ENCODE results near the gene HPD. TPM values are rescaled to one million over a fixed set of nuclear protein-coding genes. Genes with fewer than 3 reads are reported as not detected.

The HPD gene
- total RNA-seq, 1 experiment from 2014 or later = not detected

GRCh38 chr12:121813951-121814350 is 44.7 kb downstream of the HPD start:
- Histone ChIP-seq H3K27me3 (ENCODE audit: low read length) (no peaks in the 10 kb centered on the region), H3K9ac (ENCODE audit: low read length) (no peak overlapping the region), H3K4me2 (ENCODE audit: low read length) (peak overlapping the region; percentile 81; the same call in 1 of the 2 replicates), H3K4me1 (ENCODE audit: insufficient read depth, low read length) (peaks cover 28% of the 10 kb centered on the region), H3K27ac (ENCODE audit: low read length) (no peak overlapping the region), H3K36me3 (ENCODE audit: low read depth, low read length) (peaks cover 48% of the 10 kb centered on the region), H3K4me3 (ENCODE audit: low read length) (no peak overlapping the region), H3K79me2 (ENCODE audit: low read length) (peaks cover 61% of the 10 kb centered on the region), H4K20me1 (ENCODE audit: low read length) (peaks cover 21% of the 10 kb centered on the region), H2AFZ (ENCODE audit: low read length) (no peak overlapping the region), H3K9me3 (ENCODE audit: low read length) (no peaks in the 10 kb centered on the region), H3K9me2 (replicated peaks; ENCODE audit: low read length) (no peaks in the 10 kb centered on the region), H3F3A (ENCODE audit: low read length, unreplicated experiment) (no peaks in the 10 kb centered on the region)
- ATAC-seq = no peak
- ChIA-PET POLR2A (ENCODE audit: unreplicated experiment) (no interaction called here), CTCF (no interaction called here)
- intact Hi-C loops (cut with micrococcal nuclease) = loop anchor here (2.0 kb wide), 1 partner anchor 75 kb away; the partner anchor contains the start of gene PSMD9
- no peak for DNase-seq
- TF ChIP-seq, protein P1, sequence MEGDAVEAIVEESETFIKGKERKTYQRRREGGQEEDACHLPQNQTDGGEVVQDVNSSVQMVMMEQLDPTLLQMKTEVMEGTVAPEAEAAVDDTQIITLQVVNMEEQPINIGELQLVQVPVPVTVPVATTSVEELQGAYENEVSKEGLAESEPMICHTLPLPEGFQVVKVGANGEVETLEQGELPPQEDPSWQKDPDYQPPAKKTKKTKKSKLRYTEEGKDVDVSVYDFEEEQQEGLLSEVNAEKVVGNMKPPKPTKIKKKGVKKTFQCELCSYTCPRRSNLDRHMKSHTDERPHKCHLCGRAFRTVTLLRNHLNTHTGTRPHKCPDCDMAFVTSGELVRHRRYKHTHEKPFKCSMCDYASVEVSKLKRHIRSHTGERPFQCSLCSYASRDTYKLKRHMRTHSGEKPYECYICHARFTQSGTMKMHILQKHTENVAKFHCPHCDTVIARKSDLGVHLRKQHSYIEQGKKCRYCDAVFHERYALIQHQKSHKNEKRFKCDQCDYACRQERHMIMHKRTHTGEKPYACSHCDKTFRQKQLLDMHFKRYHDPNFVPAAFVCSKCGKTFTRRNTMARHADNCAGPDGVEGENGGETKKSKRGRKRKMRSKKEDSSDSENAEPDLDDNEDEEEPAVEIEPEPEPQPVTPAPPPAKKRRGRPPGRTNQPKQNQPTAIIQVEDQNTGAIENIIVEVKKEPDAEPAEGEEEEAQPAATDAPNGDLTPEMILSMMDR (conservative IDR thresholded peaks at IDR 0.05; ENCODE audit: low read depth, low read length) = no peak
- TF ChIP-seq EZH2phosphoT487 (IDR thresholded peaks at IDR 0.05; ENCODE audit: borderline replicate concordance, low read length) (no peak), EZH2 (IDR thresholded peaks at IDR 0.05; ENCODE audit: low read length, unreplicated experiment) (no peak)
- BruUV-seq (replicated peaks) = no TSS peak

DNA sequence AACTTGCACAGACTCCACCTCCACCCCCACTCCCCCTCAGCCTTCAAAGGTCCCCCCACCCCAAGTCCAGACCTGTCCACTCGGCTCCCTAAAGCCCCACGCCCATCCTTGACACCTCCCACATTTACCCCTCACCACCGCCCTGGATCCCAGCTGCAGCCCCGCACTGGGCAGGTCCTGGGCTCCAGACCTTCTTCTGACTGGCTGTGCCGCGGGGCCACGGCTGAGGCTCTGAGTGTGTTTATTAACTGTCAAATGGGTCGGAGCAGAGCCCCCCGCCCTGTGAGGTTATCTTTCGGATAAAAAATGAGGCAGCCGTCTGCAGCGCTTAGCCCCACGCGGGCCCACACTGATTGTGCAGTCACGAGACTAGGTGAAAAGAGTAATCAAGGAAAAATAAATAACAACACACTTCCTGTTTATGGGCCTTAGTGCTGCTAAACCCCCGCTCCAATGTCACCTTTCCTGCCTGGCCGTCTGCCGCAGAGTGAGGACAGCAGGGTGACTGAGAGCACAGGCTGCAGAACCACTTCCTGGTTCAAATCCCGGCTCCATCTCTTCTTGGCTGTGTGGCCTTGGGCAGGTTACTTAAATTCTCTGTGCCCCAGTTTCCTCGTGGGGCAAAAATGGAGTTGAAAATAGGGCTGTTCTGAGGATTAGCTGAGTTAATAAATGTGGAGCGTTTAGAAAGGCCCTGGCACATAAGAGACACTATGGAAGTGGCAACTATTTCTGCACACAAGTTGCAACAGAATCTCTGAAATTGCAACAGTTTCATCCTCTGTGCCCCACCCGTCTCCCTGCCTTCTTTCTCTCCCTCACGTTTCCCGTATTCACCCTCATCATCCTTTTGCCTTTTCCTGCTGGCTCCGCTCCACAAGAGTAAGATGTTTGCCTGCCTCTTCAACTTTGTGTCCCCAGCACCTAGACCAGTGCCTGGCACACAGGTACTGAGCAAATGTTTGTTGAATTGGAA is 45.5 kb downstream of the HPD start:
- H3K4me2 ChIP-seq (ENCODE audit: low read length) = peak overlapping the region; percentile 81
- CTCF ChIA-PET = interaction anchor here (3.3 kb wide), 1 partner anchor 18 kb away, joined by 95 read pairs; the partner anchor contains the start of gene RHOF
- no peaks in the 10 kb centered on the region for H3K9me3 ChIP-seq (ENCODE audit: low read length)
- peaks cover 21% of the 10 kb centered on the region for H4K20me1 ChIP-seq (ENCODE audit: low read length)
- H3K36me3 ChIP-seq (ENCODE audit: low read depth, low read length) = peaks cover 53% of the 10 kb centered on the region
- H3K9ac ChIP-seq (ENCODE audit: low read length) = peak overlapping the region; percentile 25; the same call in 1 of the 2 replicates
- H3K4me3 ChIP-seq (ENCODE audit: low read length) = peak overlapping the region; percentile 70
- no peaks in the 10 kb centered on the region for H3K9me2 ChIP-seq (replicated peaks; ENCODE audit: low read length)
- H3K27me3 ChIP-seq (ENCODE audit: low read length) = no peaks in the 10 kb centered on the region
- H3K4me1 ChIP-seq (ENCODE audit: insufficient read depth, low read length) = peaks cover 28% of the 10 kb centered on the region
- BruUV-seq (replicated peaks) = no TSS peak
- intact Hi-C loops (cut with micrococcal nuclease) = loop anchor here (1.0 to 2.0 kb wide), 3 partner anchors 19 to 76 kb away; partner anchors contain the start of gene PSMD9
- no peak overlapping the region for H3K27ac ChIP-seq (ENCODE audit: low read length)
- peaks cover 69% of the 10 kb centered on the region for H3K79me2 ChIP-seq (ENCODE audit: low read length)
- POLR2A ChIA-PET (ENCODE audit: unreplicated experiment) = interaction anchor here (0.5 kb wide), 1 partner anchor 39 kb away, joined by 4 read pairs; no protein-coding TSS in a partner anchor
- no peak for TF ChIP-seq EZH2phosphoT487 (IDR thresholded peaks at IDR 0.05; ENCODE audit: borderline replicate concordance, low read length)
- TF ChIP-seq EZH2 (IDR thresholded peaks at IDR 0.05; ENCODE audit: low read length, unreplicated experiment) = no peak
- TF ChIP-seq, protein P1 (conservative IDR thresholded peaks at IDR 0.05; ENCODE audit: low read depth, low read length) = no peak
- no peaks in the 10 kb centered on the region for H3F3A ChIP-seq (ENCODE audit: low read length, unreplicated experiment)
- ATAC-seq (no peak), DNase-seq (no peak)
- no peak overlapping the region for H2AFZ ChIP-seq (ENCODE audit: low read length)
